ENCODE data around the gene MAPK13.

The MAPK13 gene

DNA sequence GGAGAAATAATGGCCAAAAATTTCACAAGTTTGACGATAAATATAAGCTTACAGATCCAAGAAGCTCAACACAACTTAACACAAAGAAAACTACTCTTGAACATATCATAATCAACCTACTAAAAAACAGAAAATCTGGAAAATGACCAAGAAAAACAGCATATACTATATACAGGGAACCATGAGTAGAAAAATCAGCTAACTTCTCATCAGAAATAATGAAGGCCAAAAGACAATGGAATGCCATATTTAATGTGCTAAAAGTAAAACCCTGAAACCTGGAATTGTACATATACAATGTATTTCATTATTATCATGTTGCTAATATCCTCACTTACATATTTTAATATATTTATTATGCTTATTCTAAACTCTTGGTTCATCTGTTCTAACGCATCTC, 25.3 kb downstream of the MAPK13 start:
- no peak for DNase-seq

DNA sequence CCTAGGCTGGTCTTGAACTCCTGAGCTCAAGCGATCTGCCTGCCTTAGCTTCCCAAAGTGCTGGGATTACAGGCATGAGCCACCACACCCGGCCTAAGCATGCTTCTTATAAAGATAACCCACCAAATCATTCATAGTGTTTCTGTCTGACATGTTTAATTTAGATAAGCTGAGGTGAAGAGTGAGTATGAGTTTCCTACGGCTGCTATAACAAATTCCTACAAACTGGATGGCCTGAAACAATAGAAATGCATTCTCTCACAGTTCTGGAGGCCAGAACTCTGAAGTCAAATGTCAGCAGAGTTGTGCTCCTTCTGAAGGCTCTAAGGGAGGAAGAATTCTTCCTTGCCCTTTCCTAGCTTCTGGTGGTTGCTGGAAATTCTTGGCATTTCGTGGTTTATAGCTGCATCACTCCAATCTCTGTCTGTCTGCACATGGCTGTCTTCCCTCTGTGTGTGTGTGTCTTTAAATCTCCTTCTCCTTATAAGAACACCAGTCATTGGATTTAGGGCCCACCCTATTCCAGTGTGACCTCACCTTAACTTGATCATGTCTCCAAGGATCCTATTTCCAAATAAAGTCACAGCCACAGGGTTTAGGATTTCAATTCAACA, 29.9 kb downstream of the MAPK13 start:
- DNase-seq: no peak

DNA sequence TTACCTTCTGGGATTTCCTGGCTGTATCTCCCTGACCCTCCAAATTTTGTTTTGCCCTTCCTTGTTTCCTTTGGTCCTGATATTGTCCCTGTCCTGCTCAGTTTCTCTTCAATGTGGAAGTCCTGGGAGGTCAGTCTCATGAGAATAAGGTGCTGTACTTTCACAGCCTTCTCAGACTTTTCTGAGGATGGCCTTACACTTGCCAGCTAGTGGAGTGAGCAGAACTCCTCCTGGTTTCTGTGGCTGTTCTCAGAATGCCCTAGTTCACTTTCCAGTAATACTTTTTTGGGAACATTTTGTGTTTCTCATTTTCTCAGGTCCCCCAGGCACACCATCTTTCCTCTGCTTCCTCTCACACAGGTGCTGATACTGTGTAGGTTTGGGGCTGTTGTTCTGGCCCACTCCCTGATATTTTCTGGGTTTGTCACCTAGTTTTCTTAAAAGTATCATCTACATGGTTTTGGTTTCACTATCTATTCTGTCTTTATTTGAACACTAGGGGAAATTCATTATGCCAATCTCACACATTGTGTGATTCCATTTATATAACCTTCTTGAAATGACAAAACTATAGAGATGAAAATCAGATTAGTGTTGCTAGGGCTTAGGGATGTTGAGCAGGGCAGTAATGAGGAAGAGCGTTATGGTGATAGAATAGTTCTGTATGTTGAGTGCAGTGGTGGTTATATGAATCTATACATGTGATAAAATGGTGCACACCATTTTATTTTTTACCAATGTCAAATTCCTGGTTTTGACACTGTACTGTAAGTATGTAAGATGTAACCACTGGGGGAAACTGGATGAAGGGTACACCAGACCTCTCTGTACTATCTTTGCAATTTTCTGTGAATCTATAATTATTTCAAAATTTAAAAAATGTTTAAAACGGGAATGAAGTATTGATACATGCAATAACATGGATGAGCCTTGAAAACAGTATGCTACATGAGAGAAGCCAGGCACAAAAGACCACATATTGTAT, 39.0 kb downstream of the MAPK13 start:
- no peak for DNase-seq

- no peak for DNase-seq
These were observed 40.4 kb downstream of the MAPK13 start for GRCh38 chr6:36170704-36171103.

DNA sequence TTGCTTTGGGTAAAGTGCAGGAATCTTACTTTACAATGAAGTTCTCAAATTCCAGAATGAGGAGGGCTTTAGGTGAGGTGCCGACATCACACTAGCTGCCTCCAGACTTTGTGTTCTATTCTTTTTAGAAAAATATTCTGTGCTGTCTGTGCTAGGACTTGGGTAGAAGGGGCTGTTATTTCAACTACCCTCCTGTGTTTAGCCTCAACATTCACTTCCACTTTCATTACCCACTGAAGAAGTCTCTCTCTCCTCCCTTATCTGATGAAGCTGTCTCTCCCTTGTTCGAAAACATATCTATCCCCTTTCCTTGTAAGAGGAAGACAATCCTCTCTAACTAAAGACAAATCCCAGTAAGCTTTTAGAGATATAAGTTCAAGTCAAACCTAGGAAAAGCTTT, 41.3 kb downstream of the MAPK13 start:
- no peak for DNase-seq

GRCh38 chr6:36177166-36177565, 46.9 kb downstream of the MAPK13 start:
- DNase-seq: no peak

DNA sequence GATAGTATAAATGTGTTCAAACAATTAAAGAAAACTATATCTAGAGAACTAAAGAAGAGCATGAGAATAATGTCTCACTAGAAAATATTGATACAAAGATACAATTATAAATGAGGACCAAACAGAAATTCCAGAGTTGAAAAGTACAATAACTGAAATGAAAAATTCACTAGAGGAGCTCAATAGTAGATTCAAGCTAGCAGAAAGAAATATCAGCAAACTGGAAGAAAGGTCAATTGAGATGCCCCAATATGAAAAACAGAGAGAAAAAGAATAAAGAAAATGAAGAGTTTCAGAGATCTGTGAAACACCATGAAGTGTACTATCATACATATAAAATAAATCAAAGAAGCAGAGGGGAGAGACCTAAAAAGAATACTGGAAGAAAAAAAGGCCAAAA, 48.2 kb downstream of the MAPK13 start:
- DNase-seq: no peak

DNA sequence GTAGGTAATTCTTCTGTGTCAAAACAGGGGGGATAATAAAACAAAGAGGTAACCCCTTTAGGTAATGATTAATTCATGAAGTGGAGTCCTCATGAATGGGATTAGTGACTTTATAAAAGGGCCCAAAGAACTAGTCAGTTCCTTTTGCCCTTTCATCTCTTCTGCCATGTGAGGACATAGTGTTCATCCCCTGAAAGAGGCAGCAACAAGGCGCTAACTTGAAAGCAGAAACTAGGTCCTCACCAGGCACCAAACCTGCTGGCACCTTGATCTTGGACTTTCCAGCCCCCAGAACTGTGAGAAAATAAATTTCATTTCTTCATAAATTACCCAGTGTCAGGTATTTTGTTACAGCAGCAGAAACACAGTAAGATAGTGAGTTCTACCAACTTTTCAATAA, 49.8 kb downstream of the MAPK13 start:
- no peak for DNase-seq

GRCh38 chr6:36184311-36184710, 54.0 kb downstream of the MAPK13 start:
- DNase-seq: no peak

- no peak for DNase-seq
These were observed 55.9 kb downstream of the MAPK13 start for GRCh38 chr6:36186199-36186598.

DNA sequence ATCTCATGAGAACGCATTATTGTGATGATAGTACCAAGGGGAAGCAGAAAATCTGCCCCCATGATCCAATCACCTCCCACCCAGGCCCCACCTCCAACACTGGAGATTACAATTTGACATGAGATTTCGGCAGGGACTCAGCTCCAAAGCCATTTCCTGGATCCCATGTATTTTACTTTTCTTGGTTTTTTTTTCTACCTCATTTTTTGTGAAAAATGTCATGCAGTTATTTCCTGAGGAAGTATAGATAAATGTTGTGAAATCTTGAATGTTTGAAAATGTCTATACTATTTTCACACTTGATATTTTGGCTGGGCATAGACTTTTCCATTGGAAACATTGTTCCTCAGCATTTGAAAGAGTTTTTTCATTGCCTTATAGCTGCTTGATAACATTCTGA, 57.1 kb downstream of the MAPK13 start:
- no peak for DNase-seq

Measured in activated effector memory CD4-positive, alpha-beta T cell treated with Interleukin-2 at 50 U/mL for 16 hours (primary cell).